ENCODE results near the gene SYTL3.
"Not testable (repeated sequence)": the region's sequence is repeated elsewhere in the genome, so short reads cannot be mapped to it uniquely, and the experiment has no call there.

DNA sequence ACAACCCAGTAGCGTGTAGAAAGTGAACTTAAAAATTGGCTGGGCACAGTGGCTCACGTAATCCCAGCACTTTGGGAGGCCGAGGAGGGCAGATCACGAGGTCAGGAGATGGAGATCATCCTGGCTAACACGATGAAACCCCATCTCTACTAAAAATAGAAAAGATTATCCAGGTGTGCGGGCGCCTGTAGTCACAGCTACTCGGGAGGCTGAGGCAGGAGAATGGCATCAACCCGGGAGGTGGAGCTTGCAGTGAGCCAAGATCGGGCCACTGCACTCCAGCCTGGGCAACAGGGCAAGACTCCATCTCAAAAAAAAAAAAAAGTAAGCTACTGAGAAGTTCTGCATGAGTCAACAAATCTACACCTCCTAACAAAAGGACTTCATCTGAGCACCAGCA, 142.7 kb downstream of the SYTL3 start:
- TF ChIP-seq, protein P1, sequence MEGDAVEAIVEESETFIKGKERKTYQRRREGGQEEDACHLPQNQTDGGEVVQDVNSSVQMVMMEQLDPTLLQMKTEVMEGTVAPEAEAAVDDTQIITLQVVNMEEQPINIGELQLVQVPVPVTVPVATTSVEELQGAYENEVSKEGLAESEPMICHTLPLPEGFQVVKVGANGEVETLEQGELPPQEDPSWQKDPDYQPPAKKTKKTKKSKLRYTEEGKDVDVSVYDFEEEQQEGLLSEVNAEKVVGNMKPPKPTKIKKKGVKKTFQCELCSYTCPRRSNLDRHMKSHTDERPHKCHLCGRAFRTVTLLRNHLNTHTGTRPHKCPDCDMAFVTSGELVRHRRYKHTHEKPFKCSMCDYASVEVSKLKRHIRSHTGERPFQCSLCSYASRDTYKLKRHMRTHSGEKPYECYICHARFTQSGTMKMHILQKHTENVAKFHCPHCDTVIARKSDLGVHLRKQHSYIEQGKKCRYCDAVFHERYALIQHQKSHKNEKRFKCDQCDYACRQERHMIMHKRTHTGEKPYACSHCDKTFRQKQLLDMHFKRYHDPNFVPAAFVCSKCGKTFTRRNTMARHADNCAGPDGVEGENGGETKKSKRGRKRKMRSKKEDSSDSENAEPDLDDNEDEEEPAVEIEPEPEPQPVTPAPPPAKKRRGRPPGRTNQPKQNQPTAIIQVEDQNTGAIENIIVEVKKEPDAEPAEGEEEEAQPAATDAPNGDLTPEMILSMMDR (IDR thresholded peaks at IDR 0.05), result not testable (repeated sequence)
- not testable (repeated sequence) for TF ChIP-seq POLR2A (IDR thresholded peaks at IDR 0.05)
